Measurements from ENCODE around the gene GALNTL6.
"Not testable (repeated sequence)": the region's sequence is repeated elsewhere in the genome, so short reads cannot be mapped to it uniquely, and the experiment has no call there.

The GALNTL6 gene

GRCh38 chr4:173009129-173009823, 1196.1 kb downstream of the GALNTL6 start:
- H3K36me3 Mint-ChIP-seq (ENCODE audit: low read depth) = no peaks in the 10 kb centered on the region
- DNase-seq (no peak), ATAC-seq (no peak)
- no peak overlapping the region for H3K4me3 Mint-ChIP-seq
- H3K27ac Mint-ChIP-seq = no peak overlapping the region
- no peaks in the 10 kb centered on the region for H3K9me3 Mint-ChIP-seq
- H3K27me3 Mint-ChIP-seq = no peaks in the 10 kb centered on the region
- H3K4me1 Mint-ChIP-seq = no peaks in the 10 kb centered on the region

- Mint-ChIP-seq H3K9me3 (no peaks in the 10 kb centered on the region), H3K27me3 (no peaks in the 10 kb centered on the region), H3K27ac (no peak overlapping the region), H3K36me3 (ENCODE audit: low read depth) (no peaks in the 10 kb centered on the region), H3K4me1 (no peaks in the 10 kb centered on the region), H3K4me3 (no peak overlapping the region)
- DNase-seq = no peak
- no peak for ATAC-seq
Observed at GRCh38 chr4:173012608-173013007, 1199.4 kb downstream of the GALNTL6 start.

GRCh38 chr4:173013232-173013930, 1200.2 kb downstream of the GALNTL6 start:
- Mint-ChIP-seq H3K27ac (no peak overlapping the region), H3K4me1 (no peaks in the 10 kb centered on the region), H3K27me3 (no peaks in the 10 kb centered on the region), H3K36me3 (ENCODE audit: low read depth) (no peaks in the 10 kb centered on the region), H3K4me3 (no peak overlapping the region), H3K9me3 (no peaks in the 10 kb centered on the region)
- ATAC-seq (no peak), DNase-seq (peak; percentile 57)

GRCh38 chr4:173014113-173014558, 1200.9 kb downstream of the GALNTL6 start:
- H3K27ac Mint-ChIP-seq = no peak overlapping the region

GRCh38 chr4:173014836-173015235, 1201.6 kb downstream of the GALNTL6 start:
- H3K4me3 Mint-ChIP-seq = no peak overlapping the region
- H3K27ac Mint-ChIP-seq = no peak overlapping the region
- no peak for DNase-seq
- no peaks in the 10 kb centered on the region for H3K4me1 Mint-ChIP-seq
- H3K9me3 Mint-ChIP-seq = no peaks in the 10 kb centered on the region
- no peaks in the 10 kb centered on the region for H3K36me3 Mint-ChIP-seq (ENCODE audit: low read depth)
- H3K27me3 Mint-ChIP-seq = no peaks in the 10 kb centered on the region
- no peak for ATAC-seq

More at GRCh38 chr4:173014113-173014558, 1200.9 kb downstream of the GALNTL6 start:
- Mint-ChIP-seq H3K36me3 (ENCODE audit: low read depth) (no peaks in the 10 kb centered on the region), H3K4me1 (no peaks in the 10 kb centered on the region), H3K27me3 (no peaks in the 10 kb centered on the region), H3K9me3 (no peaks in the 10 kb centered on the region), H3K4me3 (no peak overlapping the region)
- ATAC-seq (no peak), DNase-seq (no peak)

- no peaks in the 10 kb centered on the region for H3K27me3 Mint-ChIP-seq
- DNase-seq (no peak), ATAC-seq (no peak)
- H3K4me1 Mint-ChIP-seq = no peaks in the 10 kb centered on the region
- H3K9me3 Mint-ChIP-seq = no peaks in the 10 kb centered on the region
- H3K27ac Mint-ChIP-seq = no peak overlapping the region
- no peak overlapping the region for H3K4me3 Mint-ChIP-seq
- no peaks in the 10 kb centered on the region for H3K36me3 Mint-ChIP-seq (ENCODE audit: low read depth)
Observed at GRCh38 chr4:173017802-173018201, 1204.6 kb downstream of the GALNTL6 start.

GRCh38 chr4:173018446-173018845, 1205.2 kb downstream of the GALNTL6 start:
- H3K9me3 Mint-ChIP-seq = no peaks in the 10 kb centered on the region
- no peak overlapping the region for H3K27ac Mint-ChIP-seq
- ATAC-seq = no peak
- H3K36me3 Mint-ChIP-seq (ENCODE audit: low read depth) = no peaks in the 10 kb centered on the region
- no peak overlapping the region for H3K4me3 Mint-ChIP-seq
- no peaks in the 10 kb centered on the region for H3K27me3 Mint-ChIP-seq
- no peak for DNase-seq
- H3K4me1 Mint-ChIP-seq = no peaks in the 10 kb centered on the region

- no peak for DNase-seq
- H3K9me3 Mint-ChIP-seq = no peaks in the 10 kb centered on the region
- no peak overlapping the region for H3K27ac Mint-ChIP-seq
- no peak overlapping the region for H3K4me3 Mint-ChIP-seq
- H3K4me1 Mint-ChIP-seq = no peaks in the 10 kb centered on the region
- no peak for ATAC-seq
- H3K27me3 Mint-ChIP-seq = no peaks in the 10 kb centered on the region
- no peaks in the 10 kb centered on the region for H3K36me3 Mint-ChIP-seq (ENCODE audit: low read depth)
Observed at GRCh38 chr4:173019664-173020063, 1206.5 kb downstream of the GALNTL6 start.

GRCh38 chr4:173021746-173022573, 1208.8 kb downstream of the GALNTL6 start:
- DNase-seq; H3K4me1 Mint-ChIP-seq; H3K9me3 Mint-ChIP-seq; ATAC-seq; H3K27me3 Mint-ChIP-seq; H3K36me3 Mint-ChIP-seq (ENCODE audit: low read depth); H3K4me3 Mint-ChIP-seq; H3K27ac Mint-ChIP-seq: not testable (repeated sequence)

- H3K27ac Mint-ChIP-seq = no peak overlapping the region
- H3K36me3 Mint-ChIP-seq (ENCODE audit: low read depth) = no peaks in the 10 kb centered on the region
- no peak overlapping the region for H3K4me3 Mint-ChIP-seq
- ATAC-seq = no peak
- no peak for DNase-seq
- H3K9me3 Mint-ChIP-seq = no peaks in the 10 kb centered on the region
- no peaks in the 10 kb centered on the region for H3K4me1 Mint-ChIP-seq
- no peaks in the 10 kb centered on the region for H3K27me3 Mint-ChIP-seq
Observed at GRCh38 chr4:173024203-173024602, 1211.0 kb downstream of the GALNTL6 start.

- Mint-ChIP-seq H3K9me3 (no peaks in the 10 kb centered on the region), H3K4me1 (no peaks in the 10 kb centered on the region), H3K27ac (no peak overlapping the region), H3K4me3 (no peak overlapping the region), H3K36me3 (ENCODE audit: low read depth) (no peaks in the 10 kb centered on the region), H3K27me3 (no peaks in the 10 kb centered on the region)
- ATAC-seq (peak; percentile 28), DNase-seq (peak; percentile 11)
Observed at GRCh38 chr4:173025131-173025530, 1211.9 kb downstream of the GALNTL6 start.

GRCh38 chr4:173037242-173037641, 1224.0 kb downstream of the GALNTL6 start:
- peaks cover 8% of the 10 kb centered on the region for H3K27me3 Mint-ChIP-seq
- no peak overlapping the region for H3K27ac Mint-ChIP-seq
- peak; percentile 12 for ATAC-seq
- DNase-seq = no peak
- H3K4me1 Mint-ChIP-seq = no peaks in the 10 kb centered on the region
- no peak overlapping the region for H3K4me3 Mint-ChIP-seq
- no peaks in the 10 kb centered on the region for H3K9me3 Mint-ChIP-seq
- H3K36me3 Mint-ChIP-seq (ENCODE audit: low read depth) = no peaks in the 10 kb centered on the region

GRCh38 chr4:173038192-173038896, 1225.1 kb downstream of the GALNTL6 start:
- no peak for DNase-seq
- H3K27me3 Mint-ChIP-seq = peaks cover 15% of the 10 kb centered on the region
- H3K27ac Mint-ChIP-seq = no peak overlapping the region
- H3K36me3 Mint-ChIP-seq (ENCODE audit: low read depth) = no peaks in the 10 kb centered on the region
- no peaks in the 10 kb centered on the region for H3K4me1 Mint-ChIP-seq
- ATAC-seq = no peak
- H3K9me3 Mint-ChIP-seq = no peaks in the 10 kb centered on the region
- H3K4me3 Mint-ChIP-seq = no peak overlapping the region
